HG02970 (cell line): ENCODE data around the gene SMPX.

ENCODE experiments used
- ATAC-seq: cut with Tn5 transposase; IDR thresholded peaks from one replicate; pipeline ENCODE4 v1.9.1; 2021; ENCODE audit warnings: mild to moderate bottlenecking, moderate library complexity, moderate number of reproducible peaks; ENCODE audit not compliant: unreplicated experiment, low FRiP score

Gene SMPX

DNA sequence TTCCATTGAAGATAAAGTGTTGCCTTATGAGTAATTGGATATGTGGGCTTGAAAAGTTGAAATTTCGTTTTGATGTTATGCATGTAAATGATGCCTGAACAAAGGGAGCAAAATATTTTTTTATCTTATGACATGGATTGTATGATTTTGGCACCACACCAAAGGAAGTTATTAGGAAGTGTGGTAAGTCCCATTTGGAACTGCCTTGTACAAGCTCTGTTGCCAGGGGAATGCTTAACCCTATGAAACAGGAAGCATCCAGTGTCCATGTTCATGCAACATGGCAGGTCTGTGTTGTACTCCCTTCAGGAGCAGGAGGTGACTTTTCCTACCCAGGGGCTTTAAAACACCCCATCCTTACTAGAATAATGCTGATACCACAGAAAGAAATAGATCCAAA is 13.2 kb downstream of the SMPX start:
- ATAC-seq, result no peak

DNA sequence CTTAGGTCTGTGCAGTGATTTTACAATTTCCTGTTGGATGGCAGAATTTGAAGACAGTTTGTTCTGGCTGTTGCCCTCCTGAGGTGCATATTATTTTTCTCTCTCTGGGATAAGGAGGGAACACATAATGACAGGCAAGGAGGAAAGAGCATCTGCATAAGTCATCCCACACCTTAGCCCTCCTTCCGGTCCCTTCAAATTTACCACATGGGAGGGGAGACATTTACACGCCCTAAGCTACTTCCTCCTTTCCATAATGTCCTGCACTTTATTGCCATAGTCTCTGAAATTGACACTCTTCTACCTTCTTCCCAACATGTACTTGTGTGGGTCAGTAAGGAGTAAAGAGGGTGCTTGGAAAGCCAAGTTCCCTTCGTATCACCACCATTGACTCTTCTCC is 13.9 kb downstream of the SMPX start:
- ATAC-seq, result no peak

DNA sequence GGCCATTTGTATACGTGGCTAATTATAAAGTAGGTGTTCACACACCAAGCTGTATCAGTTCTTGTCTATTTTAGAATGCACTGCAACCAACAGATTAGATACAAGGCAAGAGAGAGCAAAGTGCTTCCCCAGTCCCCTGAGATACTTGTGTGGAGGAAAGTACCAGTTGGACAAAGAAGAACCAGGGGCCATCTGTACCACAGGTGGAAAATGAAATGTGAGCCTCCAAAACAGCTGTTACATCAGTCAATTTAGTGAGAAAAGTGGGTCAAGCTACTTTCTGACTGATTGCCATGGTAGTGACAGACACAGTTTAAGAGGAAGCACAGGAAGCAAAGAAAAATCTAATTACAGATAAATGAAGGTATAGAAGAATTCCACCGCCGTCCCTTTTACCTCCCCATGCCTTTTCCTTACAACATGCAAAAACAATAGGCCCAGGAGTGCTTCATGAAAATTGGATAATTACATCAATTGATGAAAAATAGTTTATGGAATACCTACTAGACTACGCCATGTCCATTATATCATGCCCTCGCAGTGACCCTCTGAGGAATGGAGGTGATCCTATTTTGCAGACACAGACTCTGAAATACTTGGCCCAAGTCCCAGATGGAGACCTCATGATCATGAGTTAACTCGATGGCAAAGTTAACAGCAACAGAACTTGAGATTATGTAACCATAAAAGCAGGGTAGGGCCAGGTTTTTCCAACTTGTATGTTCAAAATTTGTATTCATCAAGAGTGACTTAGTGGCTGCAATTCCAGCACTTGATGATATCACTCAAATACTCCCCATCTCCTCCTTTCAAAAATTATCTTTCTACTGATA is 15.8 kb downstream of the SMPX start:
- no peak for ATAC-seq

DNA sequence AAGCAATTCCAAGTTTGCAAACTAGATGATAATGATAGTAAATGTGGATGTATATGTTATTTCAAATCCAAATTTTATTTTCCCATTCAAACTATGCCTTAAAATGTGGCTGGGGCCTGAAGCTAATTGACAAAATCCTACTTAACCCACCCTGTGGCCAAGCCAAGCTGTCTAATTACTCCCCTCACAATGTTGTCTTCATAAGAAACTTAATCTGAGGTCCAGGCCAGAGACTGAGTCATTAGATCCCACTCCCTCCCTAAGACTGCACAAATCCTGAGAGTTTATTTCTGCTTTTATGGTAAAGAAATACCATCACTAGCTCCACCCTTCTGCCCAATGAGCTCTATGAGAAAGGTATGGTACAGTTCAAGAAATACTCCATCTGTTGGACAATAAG is 16.6 kb downstream of the SMPX start:
- no peak for ATAC-seq

DNA sequence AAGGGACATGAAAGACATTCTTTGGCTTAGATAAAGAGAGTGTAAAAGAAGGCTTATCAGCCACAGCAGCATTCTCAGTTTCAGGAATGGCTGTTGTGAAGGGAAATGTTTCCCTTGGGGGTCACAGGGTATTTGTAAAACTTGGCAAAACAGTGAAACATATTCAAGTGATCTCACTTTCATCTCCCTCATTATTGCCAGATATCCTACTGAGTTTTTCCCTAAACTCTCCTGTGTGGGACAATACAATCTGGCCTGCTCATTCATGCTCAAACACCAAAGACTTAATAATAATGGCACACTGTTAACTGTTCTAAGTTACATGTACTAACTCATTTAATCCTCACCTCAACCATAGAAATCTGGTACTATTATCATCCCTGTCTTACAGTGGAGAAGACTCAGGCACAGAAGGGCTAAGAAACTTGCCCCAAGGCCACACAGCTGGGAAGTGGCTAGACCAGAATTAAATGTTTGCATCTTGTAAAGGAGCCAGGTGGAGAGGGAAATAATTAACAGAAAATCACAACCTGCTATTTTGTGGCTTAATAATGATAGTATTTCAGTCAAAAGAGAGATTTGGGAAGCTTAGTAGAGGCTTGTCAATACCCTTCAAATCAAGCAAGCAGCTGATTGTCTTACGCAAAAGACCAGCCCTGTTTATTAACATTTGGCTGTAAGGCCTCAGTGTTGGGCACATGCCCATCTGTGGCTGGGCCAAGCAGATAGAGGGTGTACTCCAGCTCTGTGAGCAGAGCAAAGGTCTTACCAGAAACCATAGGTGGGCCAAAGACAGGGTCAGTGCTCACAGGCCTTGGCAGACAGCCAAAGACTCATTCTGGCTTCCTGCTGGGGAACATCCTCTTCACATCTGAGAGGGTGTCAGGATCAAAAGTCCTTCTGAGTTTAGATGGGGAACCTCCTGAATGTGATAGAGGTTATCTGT is 17.3 kb downstream of the SMPX start:
- no peak for ATAC-seq

DNA sequence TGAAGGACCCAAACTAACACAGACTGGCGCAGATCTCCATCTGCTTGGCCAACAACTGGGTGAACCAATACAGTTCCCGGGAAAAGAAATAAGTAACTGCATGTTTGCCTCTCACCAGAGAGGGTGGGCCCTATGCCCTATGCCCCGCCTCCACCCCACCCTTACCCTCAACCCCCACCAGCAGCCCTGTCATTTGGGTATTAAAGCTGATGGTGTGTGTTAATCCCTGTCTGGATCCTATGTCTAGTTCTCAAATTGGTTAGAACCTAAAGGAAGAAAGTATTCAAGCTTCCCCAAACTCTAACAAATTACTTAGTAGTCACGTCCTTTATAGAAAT is 19.0 kb downstream of the SMPX start:
- ATAC-seq, result no peak

DNA sequence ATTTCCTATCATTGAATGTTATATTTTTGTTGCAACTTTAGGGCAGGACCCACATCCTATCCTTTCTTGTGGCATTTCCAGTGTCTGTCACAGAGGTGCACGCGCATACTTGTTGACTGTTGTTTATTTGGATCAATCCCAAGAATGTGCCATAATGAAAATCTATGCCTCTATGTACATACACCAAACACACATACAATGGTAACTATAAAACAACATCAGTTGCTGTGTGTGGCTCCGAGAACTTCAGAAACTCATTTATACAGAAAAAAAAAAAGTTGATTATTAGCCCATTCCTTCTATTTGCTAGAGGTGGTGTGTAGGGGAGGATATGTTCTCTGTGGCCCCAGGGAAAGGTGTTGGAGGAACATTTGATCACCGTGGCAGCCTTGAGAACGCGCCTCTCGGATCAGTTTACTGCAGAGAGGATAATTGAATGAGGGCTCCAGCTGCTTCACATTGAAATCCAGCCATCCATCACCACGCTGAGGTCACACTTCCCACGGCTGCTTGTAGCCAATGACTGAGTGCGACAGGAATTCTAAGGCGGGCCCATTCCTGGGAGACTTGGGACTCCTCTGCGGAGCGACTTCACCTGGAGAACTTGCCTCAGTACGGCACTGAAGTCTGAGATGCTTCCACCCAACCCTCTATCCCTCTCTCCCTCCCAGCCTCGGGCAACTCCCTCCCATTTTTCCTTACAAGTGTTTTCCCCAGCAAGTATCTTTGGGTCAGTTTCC is 19.5 kb downstream of the SMPX start:
- ATAC-seq, result no peak

DNA sequence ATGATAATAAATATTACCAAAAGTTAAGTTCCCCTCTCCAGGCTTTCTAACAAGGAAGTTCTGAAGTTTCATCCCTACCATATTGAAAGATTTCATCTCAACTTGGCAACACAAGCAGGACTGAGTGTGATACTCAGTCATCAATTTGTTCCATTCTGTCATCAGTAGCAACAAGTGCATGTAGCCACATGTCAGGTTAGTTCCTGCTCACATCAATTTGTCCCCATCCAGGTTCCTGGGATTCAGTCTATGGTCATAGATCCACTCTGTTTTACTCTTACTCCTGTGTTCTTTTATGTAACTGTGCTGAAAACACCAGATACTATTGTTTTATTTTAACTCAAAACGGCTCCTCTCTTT is 22.2 kb downstream of the SMPX start:
- ATAC-seq, result no peak

DNA sequence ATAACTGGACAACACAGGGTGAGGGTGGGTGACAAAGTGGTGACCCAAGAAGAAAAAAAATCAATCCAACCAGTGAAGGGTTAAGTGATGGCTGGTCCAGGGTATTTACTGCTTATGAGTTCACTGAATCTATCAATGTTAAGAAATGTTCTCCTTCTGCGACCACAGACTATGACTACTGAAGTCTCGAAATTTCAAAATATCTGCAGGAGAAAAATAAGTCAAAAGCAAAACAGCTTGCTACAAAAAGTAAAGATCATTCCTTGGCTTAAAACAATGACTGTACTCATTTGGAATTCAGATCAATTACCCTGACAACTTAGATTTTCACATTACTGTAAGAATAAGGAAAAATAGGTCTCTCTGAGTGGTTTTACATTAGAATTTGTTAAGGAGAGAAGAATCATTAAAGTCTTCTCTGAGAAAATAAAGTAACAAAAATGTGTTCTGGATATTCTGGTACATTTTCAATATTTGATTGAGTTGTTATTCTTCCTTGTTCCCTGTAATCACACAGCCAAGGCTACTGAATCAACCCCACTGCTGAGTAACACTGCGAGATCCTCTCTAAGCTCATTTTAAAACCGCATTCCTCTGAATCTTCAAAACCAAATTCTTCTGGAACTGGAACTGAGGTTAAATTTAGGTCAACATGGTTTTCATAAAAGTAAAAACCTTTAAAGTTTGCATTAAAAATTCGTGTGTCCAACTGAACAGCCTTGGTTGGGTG is 22.7 kb downstream of the SMPX start:
- ATAC-seq, result no peak

DNA sequence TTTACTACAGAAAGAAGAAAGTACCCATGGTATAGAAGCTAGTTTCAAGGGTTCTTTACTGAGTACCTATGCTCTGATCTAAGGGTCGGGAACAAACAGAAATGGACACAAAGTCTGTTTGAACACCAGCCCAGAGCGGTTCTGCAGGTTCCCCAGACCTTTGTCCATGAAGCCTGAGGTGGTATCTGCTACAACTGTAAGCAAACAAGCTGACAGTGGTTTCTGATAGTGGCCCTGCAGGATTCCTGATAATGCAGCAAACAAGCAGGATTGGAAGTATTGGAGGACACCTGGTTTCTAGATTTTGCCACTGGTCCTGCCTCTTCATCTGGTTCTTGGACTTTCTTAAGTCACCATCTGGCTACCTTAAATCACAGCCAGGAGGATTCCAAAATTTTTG is 23.7 kb downstream of the SMPX start:
- ATAC-seq, result no peak

DNA sequence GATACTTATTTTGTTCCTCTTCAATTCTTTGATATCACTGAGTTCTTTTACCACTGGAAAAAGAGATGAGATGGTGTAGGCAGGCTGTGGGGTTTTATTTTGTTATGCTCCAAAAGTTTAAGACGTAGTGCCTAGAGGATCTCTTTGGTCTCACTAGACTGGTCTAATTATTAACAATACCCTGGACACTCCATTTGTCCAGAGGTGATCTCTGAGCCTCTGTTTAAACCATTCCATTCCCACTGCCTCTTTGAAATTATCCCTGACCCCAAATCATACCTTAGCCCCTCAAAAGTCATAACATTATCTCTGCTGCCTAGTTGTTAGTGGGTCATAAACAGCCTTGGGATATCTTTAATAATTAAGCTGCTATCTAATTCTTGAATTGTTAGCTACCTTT is 24.2 kb downstream of the SMPX start:
- no peak for ATAC-seq

DNA sequence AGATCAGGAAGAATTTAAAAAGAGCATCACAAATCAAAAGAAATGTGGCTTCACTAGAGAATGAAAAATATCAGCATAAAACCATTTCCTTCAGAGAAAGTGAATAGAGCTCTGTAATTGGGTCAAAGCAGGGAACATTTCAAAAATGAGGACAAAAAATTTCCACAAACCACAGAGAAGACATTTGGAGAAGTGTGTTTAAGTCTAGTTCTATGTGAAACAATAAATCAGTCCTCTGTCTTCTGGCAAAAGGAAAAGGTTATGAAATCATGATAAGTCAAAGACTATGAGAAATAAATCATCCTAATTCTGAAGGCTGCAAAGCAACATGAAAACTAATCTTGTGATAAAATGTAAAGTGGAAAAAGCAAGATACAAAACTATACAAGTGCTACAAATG is 27.9 kb downstream of the SMPX start:
- no peak for ATAC-seq

DNA sequence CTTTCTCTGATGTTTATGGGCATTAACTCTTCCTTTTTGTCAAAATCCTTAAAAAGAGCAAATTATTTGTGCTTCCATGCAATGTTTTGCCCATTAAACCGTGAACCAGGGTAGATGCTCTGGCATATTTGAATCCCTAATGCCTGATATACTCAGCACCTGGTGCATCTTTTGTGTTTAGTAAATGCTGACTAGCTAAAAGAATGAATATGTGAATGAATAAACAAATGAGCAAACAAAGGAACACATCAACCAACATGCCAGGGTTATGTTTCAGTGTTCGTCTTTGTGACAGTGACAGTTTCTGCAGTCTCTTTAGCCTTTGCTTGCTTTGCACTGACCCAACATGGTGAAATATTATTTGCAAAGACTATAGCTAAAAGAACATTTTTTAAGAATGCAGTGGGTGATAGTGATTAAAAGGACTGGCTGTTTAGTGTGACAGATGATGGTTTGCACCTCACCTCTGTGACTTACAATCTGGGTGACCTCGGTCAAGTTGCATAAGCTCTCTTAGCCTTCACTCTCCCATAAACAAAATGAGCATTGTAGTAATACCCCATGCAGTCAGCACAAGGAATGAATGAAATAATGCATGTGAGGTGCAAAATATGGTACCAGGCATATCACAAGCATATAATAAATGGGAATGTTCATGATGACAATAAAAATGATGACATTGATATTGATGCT is 29.5 kb downstream of the SMPX start:
- no peak for ATAC-seq

DNA sequence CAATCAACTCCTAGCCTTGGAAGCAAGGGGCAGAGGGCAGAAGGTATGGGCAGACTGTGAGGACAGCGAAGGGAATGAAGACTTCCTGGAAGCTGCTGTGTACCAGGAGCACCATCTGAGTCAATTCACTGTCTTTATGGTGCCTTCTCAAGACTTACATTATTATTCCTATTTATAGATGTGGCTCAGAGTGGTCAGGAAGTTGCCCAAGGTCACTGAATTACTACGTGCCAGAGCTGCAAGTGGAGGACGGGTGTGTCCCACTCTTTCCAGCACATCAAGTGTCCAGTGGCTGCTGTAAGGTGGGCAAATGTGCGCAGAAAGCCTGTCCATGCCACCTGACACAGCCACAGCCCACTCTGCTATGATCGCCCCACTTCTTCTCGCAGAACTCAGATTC is 32.0 kb downstream of the SMPX start:
- ATAC-seq, result no peak

DNA sequence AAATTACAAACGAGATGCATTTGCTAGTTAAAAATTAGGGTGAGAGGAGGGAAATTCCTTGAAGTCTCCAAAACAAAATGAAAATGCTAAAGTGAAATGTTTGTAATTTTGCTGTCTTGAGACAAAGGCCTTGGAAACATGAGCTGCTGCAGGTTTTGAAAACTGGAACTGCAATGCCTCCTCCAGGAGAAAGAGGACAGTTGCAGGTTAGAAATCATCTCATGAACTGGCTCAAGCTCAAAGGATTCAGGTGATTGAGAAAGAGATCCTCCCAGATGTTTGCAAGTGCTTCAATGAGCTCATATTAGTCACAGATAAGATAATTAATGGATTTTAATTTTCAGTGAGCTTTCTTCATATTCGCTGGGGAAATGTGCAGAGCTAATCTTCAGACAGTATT is 32.4 kb downstream of the SMPX start:
- ATAC-seq, result no peak

DNA sequence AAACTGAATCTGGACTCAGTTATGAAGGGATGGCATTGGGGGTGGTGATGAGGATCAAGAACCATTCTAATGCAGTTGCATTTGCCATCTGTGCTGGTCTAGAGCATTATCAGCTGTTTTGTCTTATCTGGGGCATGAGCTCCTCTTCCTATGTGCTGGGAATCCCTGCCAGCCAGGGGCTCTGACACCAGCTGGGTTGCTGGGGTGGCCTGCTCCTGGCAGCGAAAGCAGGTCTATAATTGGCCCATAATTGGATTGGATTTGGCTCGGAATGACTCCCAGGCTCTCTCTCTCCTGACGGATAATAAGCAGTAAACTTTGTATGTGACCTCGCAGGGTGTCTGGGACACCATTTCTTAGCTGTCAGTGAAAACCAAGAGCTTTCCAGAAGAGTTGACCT is 34.1 kb downstream of the SMPX start:
- ATAC-seq, result no peak

DNA sequence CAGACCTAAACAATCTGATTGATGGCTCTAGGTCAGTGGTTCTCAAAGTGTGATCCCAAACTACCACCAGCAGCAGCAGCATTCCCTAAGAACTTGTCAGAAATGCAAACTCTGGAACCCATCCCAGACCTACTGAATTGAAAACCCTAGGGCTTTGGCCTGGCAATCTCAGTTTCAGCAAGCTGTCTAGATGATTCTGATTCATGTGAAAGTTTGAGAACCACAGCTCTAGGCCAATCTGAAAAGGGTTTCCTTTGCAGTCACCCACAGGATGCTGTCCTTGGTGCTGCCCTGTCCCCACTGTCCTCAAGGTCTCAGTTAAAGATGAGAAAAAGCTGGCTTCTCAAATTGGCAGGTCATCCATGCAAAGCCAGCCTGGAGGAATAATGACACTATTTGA is 34.8 kb downstream of the SMPX start:
- no peak for ATAC-seq

DNA sequence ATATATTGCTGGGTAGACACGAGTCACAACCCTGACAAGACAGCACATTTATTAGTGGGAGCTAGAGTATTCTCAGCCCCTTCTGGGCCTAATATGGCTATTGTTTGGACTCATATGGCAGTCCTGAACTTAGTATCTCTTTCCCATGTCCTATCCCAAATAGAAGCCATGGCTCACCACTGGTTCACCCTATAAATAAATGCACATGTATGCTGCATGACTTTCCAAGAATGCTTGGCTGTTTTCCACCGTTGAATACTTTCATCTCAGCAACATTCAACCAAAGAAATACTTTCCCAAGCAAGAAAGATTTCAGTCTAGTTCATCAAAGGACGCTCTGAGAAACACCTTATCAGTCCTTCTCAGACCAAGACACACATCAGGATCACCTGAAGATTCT is 36.7 kb downstream of the SMPX start:
- no peak for ATAC-seq

DNA sequence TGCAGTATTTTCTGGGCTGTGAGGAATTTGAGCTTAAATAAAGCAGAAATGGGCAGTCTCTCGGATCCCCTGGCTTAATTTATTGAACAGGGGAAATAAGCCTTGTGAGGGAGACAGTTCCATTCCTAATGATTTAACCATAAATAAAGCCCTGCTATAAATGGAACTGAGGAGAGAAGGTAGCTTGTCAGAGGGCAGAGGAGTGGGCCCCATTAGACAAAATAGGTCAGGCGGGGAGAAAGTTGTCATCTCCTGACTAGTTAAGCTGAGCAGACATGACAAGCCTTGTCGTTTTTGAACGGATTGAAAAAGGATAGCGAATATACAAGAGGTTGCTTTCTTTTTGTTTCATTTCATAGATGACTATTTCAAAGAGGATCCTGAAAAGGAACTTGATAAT is 39.3 kb downstream of the SMPX start:
- ATAC-seq, result no peak

DNA sequence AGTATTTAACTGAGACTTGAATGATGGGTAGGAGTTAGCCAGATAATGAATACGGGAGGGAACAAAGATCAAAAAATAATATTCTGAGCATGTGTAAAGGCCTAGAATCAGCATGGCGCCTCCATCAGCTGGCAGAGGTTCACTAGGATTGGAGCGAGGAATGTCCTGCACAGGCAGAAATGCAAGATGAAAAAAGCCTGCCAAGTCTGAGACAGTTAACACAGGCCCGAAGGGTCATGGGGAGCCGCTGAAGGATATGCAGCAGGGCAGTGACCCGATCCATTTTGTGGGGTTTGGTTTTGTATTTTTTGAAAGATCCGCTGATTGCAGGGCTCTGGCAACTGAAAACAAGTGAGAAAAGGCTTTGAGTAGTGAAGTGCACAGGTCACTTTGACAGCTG is 40.1 kb downstream of the SMPX start:
- ATAC-seq, result no peak
